ENCODE results near the gene PIP4K2C.
"Not testable (repeated sequence)": the region's sequence is repeated elsewhere in the genome, so short reads cannot be mapped to it uniquely, and the experiment has no call there.

PIP4K2C gene

DNA sequence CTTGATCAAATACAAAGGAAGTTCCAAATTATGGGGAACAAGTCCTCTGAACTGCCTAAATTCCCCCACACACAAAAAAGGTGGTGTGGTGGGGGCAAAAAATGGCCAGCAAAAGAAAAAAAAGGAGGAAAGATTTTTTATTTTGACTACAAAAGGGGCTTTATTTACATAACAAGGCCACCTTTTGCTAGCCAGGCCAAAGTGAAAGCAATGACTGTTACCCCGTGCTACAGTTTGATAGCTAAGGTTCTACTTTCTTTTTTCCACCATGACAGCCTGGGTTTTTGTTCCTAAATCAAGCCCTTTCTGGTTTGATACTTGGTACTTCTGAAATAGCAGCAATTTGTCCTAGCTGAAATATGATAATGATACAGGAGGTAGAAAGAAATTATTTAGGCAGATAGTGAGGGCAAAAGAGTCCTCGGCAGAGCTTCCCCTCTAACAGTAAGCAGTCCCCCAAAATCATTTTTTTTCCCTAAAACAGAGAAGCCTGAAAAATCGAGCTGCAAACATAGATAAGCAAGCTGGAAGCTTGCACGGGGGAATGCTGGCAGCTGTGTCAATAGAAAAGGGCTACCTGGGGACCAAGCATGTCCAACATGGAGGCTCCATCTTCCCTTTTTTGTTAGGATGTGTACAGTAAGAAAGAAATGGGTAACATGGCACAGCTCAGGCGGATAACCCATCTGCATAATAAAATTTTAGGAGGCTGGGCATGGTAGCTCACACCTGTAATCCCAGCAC lies 50.9 kb downstream of the PIP4K2C start:
- DNase-seq (ENCODE audit: low spot score): no peak
- no peak for TF ChIP-seq CTCF (IDR thresholded peaks at IDR 0.05; ENCODE audit: extremely low read depth, missing control alignments)

- DNase-seq (ENCODE audit: low spot score): not testable (repeated sequence)
Measured at GRCh38 chr12:57645990-57646658, 55.1 kb downstream of the PIP4K2C start.

- DNase-seq (ENCODE audit: low spot score): not testable (repeated sequence)
Measured at GRCh38 chr12:57646659-57647049, 55.7 kb downstream of the PIP4K2C start.
